Measurements from ENCODE around the gene LRRC63.

GRCh38 chr13:46267166-46267565, 55.4 kb downstream of the LRRC63 start:
- TF ChIP-seq CTCF (IDR thresholded peaks at IDR 0.05) (no peak), POLR2AphosphoS5 (IDR thresholded peaks at IDR 0.05) (no peak)

Measured in upper lobe of left lung (tissue), 4 donors.